ENCODE measurements around the gene MRM2. TPM values are rescaled to one million over a fixed set of nuclear protein-coding genes. Genes with fewer than 3 reads are reported as not detected.

MRM2 gene
- total RNA-seq, 4 donors from 2014 or later: 2.1 to 29.4 (median 12.8) TPM

GRCh38 chr7:2242541-2243429 lies 780 bp upstream of the MRM2 start:
- Histone ChIP-seq H3K36me3 (no peaks in the 10 kb centered on the region), H3K4me3 (peak overlapping the region; percentile 74 to 89), H3K9me3 (no peaks in the 10 kb centered on the region), H3K27me3 (no peaks in the 10 kb centered on the region), H3K4me1 (peaks cover 0 to 4% of the 10 kb centered on the region in 2 donors), H3K27ac (peak overlapping the region; percentile 24 to 41)
- intact Hi-C loops (cut with DNase I; ENCODE audit: low total_unique reads): loop anchor here (10.0 kb wide), 1 partner anchor 112 kb away; the partner anchor contains the start of gene EIF3B
- TF ChIP-seq CTCF (IDR thresholded peaks at IDR 0.05): no peak
- DNase-seq: no peak

- H3K9me3 ChIP-seq: no peaks in the 10 kb centered on the region
- DNase-seq: no peak
- no peak for TF ChIP-seq POLR2A (IDR thresholded peaks at IDR 0.05)
- TF ChIP-seq CTCF (IDR thresholded peaks at IDR 0.05): no peak
- H3K27me3 ChIP-seq: no peaks in the 10 kb centered on the region
- H3K27ac ChIP-seq: no peak overlapping the region
- no peaks in the 10 kb centered on the region for H3K36me3 ChIP-seq
- H3K4me1 ChIP-seq: peaks cover 0 to 4% of the 10 kb centered on the region in 2 donors
- intact Hi-C loops (cut with DNase I; ENCODE audit: low total_unique reads): no loop called here
- no peak overlapping the region for H3K4me3 ChIP-seq
Measured at GRCh38 chr7:2239242-2239641, 2.8 kb downstream of the MRM2 start.

- intact Hi-C loops (cut with DNase I; ENCODE audit: low total_unique reads): no loop called here
- no peaks in the 10 kb centered on the region for H3K36me3 ChIP-seq
- peaks cover 0 to 4% of the 10 kb centered on the region in 2 donors for H3K4me1 ChIP-seq
- no peak for DNase-seq
- no peak overlapping the region for H3K27ac ChIP-seq
- H3K9me3 ChIP-seq: no peaks in the 10 kb centered on the region
- no peak overlapping the region for H3K4me3 ChIP-seq
- TF ChIP-seq CTCF (IDR thresholded peaks at IDR 0.05) (no peak), POLR2A (IDR thresholded peaks at IDR 0.05) (no peak)
- H3K27me3 ChIP-seq: no peaks in the 10 kb centered on the region
Measured at GRCh38 chr7:2237109-2237602, 4.8 kb downstream of the MRM2 start.

- H3K4me1 ChIP-seq: peaks cover 0 to 7% of the 10 kb centered on the region in 2 donors
- DNase-seq: no peak
- no peak for TF ChIP-seq POLR2A (IDR thresholded peaks at IDR 0.05)
- TF ChIP-seq CTCF (IDR thresholded peaks at IDR 0.05): no peak
- H3K27me3 ChIP-seq: no peaks in the 10 kb centered on the region
- H3K9me3 ChIP-seq: no peaks in the 10 kb centered on the region
- no peaks in the 10 kb centered on the region for H3K36me3 ChIP-seq
- H3K4me3 ChIP-seq: no peak overlapping the region
- no peak overlapping the region for H3K27ac ChIP-seq
- intact Hi-C loops (cut with DNase I; ENCODE audit: low total_unique reads): no loop called here
Measured at GRCh38 chr7:2233926-2234325, 8.1 kb downstream of the MRM2 start.

Data from uterus (tissue), 4 donors.